Right lobe of liver (tissue), 6 donors: ENCODE measurements around the gene C3orf18. TPM values are rescaled to one million over a fixed set of nuclear protein-coding genes. Genes with fewer than 3 reads are reported as not detected.

Experiments
- ATAC-seq, 4 donors: fragments of 200-7000 bp; cut with Tn5 transposase; one replicate each; pipeline ENCODE4 v1.9.1; 2020; ENCODE audit warnings: mild to moderate bottlenecking in 4 of 4, moderate library complexity in 4 of 4
- DNase-seq, 3 donors: peaks; one replicate each; pipeline ENCODE4 v3.0.0-alpha.2; 2020
- H3K27ac ChIP-seq, 3 donors: fragments of 200-600 bp; one replicate each; pipeline ENCODE4 v1.8.0; 2022
- H3K27me3 ChIP-seq, 2 donors: fragments of 200-600 bp; one replicate each; pipeline ENCODE4 v1.8.0; 2022
- H3K36me3 ChIP-seq, 4 donors: fragments of 200-600 bp; sonication (generic) in 1 of 4; one replicate each; pipeline versions ENCODE4 v1.5.1 to v1.8.0; 2017 to 2022; ENCODE audit warnings: control low read depth in 1 of 4
- H3K4me1 ChIP-seq, 4 donors: fragments of 200-600 bp; sonication (generic) in 1 of 4; one replicate each; pipeline versions ENCODE4 v1.5.1 to v1.8.0; 2017 to 2022; ENCODE audit warnings: control low read depth in 1 of 4
- H3K4me3 ChIP-seq, 3 donors: fragments of 200-600 bp; one replicate each; pipeline ENCODE4 v1.8.0; 2022
- H3K9me3 ChIP-seq, 4 donors: fragments of 200-600 bp; sonication (generic) in 1 of 4; one replicate each; pipeline versions ENCODE4 v1.5.1 to v1.8.0; 2017 to 2022; ENCODE audit warnings: control low read depth in 1 of 4
- CTCF ChIP-seq, 4 donors: fragments of 200-600 bp in 3 of 4; fragments of 450-650 bp in 1 of 4; IDR thresholded peaks; one replicate each; pipeline versions ENCODE4 v1.5.1 to v1.8.0; 2016 to 2022; ENCODE audit warnings: antibody characterized with exemption in 4 of 4, mild to moderate bottlenecking in 2 of 4
- POLR2A ChIP-seq: fragments of 450-650 bp; IDR thresholded peaks from one replicate; pipeline ENCODE4 v1.6.1; 2017; ENCODE audit warnings: antibody characterized with exemption, mild to moderate bottlenecking
- WGBS: methylation state at CpG from one replicate; pipeline ENCODE4 v1.1.6; 2018; ENCODE audit warnings: low coverage, low lambda C conversion rate; ENCODE audit not compliant: insufficient coverage; ENCODE audit errors: missing lambda C conversion rate; 5-methylcytosine and 5-hydroxymethylcytosine counted together
- intact Hi-C, 2 donors: fragments of 100-400 bp; cut with DNase I; formaldehyde crosslinking; loops; one replicate each; pipeline versions ENCODE4 v1.11.2 to v1.14.1; 2022
- total RNA-seq, 6 experiments: library from RNA; depleted of rRNA in 2 of 6; stranded (reverse); fragments of >200 nt in 2 of 6; fragmentation: NEBNext Ultra II Directional in 3 of 6; extraction: Animal tissue kit (Norgen Biotek cat#: 25700) in 3 of 6; gene quantifications; one replicate each; pipeline versions ENCODE4 v1.1.0 to v1.2.4, GENCODE V29; 2016 to 2023
- donor health status: DM: no; HTN: yes; CAD: no.
- donor health status: DM: no; HTN: no; CAD: no.
- donor health status: DM: no; HTN: no; CAD: no.
- donor health status: DM: no; HTN: yes; CAD: no.
- donor health status: DM: no; HTN: yes; CAD: no.

C3orf18 gene
- total RNA-seq, 6 experiments from 2014 or later, result 2.0 to 7.8 (median 2.8) TPM

GRCh38 chr3:50552598-50552997, 14.9 kb downstream of the C3orf18 start:
- Histone ChIP-seq H3K27me3 (no peaks in the 10 kb centered on the region), H3K27ac (no peak overlapping the region), H3K4me3 (no peak overlapping the region), H3K4me1 (no peaks in the 10 kb centered on the region), H3K9me3 (no peaks in the 10 kb centered on the region), H3K36me3 (no peaks in the 10 kb centered on the region)
- no peak for ATAC-seq
- DNase-seq, result no peak
- 64% methylated on average over 7 of the region's 9 CpGs for WGBS
- no peak for TF ChIP-seq POLR2A
- no peak for TF ChIP-seq CTCF (IDR thresholded peaks at IDR 0.05)
- intact Hi-C loops, result loop anchor here in 1 of 2 donors (10.0 kb wide), 1 partner anchor 208 kb away; the partner anchor contains the start of genes RASSF1 and ZMYND10

DNA sequence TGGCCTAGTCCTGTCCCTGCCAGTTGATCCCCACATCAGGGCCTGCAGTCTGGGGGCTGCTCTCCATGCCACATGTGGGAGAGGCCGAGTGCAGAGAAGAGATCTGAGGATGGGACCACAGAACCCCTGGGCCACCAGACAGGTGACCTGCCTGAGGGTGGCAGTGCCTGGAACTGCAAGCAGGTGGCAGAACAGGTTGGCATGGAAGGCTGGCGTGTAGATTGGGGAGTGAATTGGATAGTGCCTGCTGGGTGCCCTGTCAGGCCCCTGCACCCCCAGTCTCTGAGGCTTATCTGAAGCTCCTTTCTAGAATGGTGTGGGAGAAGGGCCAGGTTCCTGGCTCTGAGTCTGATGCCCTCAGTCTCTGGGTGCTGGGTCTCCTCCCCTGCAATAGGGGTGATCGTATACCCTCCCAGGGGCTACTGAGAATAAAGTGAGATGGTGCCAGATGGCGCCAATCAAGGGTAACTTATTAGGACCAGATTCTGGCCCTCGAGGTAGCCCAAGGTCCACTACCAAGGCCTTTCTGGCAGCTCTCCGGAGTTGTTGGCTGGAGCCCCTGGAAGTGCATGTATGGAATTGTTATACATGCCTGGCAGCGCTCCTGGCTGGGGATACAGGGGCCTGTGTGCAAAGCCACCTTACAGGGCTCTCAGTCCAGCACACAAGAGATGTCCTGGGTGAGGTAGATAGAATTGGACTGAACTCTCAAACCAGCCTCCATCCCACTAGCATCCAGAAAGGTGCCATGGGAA, 15.7 kb downstream of the C3orf18 start:
- ATAC-seq (peak in 2 of 4 donors; percentile 24 to 38), DNase-seq (no peak)
- WGBS, result 36% methylated on average over 3 of the region's 7 CpGs
- Histone ChIP-seq H3K4me1 (no peaks in the 10 kb centered on the region), H3K9me3 (no peaks in the 10 kb centered on the region), H3K36me3 (no peaks in the 10 kb centered on the region), H3K27me3 (no peaks in the 10 kb centered on the region), H3K4me3 (no peak overlapping the region), H3K27ac (no peak overlapping the region)
- intact Hi-C loops, result loop anchor here in 1 of 2 donors (10.0 kb wide), 1 partner anchor 207 kb away; the partner anchor contains the start of genes RASSF1 and ZMYND10
- TF ChIP-seq CTCF (IDR thresholded peaks at IDR 0.05), result peak; percentile 8 to 23 (median 15)
- TF ChIP-seq POLR2A, result no peak

DNA sequence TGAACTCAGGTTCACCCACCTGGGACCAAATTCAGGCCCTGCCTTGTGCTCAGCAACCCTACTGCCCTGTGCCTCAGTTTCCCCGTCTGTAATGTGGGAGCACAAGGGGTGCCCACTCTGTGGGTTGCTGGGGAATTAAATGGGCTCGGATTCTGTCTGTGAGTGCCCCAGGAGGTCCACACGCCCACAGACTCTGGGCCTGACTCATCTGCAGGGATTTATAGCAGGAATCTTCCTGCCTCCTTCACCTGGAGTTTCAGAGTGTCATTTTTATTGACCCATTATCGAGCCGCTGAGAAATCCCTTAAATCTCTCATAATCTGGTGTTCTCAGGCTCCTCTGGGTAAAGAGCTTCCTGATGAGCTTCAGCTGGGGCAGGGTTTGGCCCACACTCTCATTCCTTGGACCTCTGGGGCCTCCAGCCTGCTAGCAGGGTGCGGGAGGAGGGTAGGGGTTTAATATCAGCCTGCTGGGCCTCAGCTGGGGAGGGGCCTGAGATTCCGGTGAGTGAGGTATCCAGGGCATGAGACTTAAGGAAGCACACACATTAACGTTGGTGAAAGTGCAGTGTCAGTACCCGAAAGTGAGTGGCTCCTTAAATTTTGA, 16.4 kb downstream of the C3orf18 start:
- no peak for TF ChIP-seq CTCF (IDR thresholded peaks at IDR 0.05)
- no peak for TF ChIP-seq POLR2A
- Histone ChIP-seq H3K4me1 (no peaks in the 10 kb centered on the region), H3K27me3 (no peaks in the 10 kb centered on the region), H3K9me3 (no peaks in the 10 kb centered on the region), H3K36me3 (no peaks in the 10 kb centered on the region), H3K27ac (no peak overlapping the region), H3K4me3 (no peak overlapping the region)
- 44% methylated on average over 6 of the region's 9 CpGs for WGBS
- ATAC-seq (no peak), DNase-seq (no peak)
- intact Hi-C loops, result loop anchor here in 1 of 2 donors (10.0 kb wide), 1 partner anchor 206 kb away; the partner anchor contains the start of genes RASSF1 and ZMYND10

DNA sequence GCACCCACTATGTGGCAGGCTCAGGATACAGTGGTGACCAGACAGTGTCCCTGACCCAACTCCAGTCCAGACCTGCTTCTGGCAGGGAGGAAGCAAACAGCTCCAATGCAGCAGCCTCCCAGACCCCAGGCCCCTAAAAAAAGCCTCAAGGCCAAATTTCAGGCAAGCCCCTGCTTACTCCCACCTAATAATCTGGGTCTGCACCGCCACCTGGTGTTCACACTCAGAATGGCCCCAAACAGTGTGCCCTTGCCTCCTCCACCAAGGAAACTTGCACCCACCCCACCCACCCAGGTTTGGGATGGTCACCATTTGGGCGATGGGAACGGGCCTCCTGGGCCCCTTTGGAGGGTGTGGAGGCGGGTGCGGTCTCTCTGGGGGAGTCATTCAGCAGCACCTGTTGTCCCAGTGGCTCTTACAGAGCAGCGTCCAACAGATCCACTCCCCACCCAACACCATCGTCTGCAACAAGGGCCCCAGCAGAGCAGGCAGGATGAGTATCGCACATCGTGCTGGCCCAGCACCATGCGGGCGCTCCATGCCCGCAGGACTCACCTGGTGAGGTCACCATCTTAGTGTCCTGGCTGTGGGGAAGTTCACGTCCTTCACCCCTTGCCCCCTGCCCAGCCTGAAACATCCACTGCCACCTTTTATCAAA, 17.3 kb downstream of the C3orf18 start:
- Histone ChIP-seq H3K4me3 (no peak overlapping the region), H3K27me3 (no peaks in the 10 kb centered on the region), H3K9me3 (no peaks in the 10 kb centered on the region), H3K36me3 (no peaks in the 10 kb centered on the region), H3K27ac (no peak overlapping the region), H3K4me1 (no peaks in the 10 kb centered on the region)
- TF ChIP-seq POLR2A (no peak), CTCF (IDR thresholded peaks at IDR 0.05) (peak; percentile 54 to 80 (median 70))
- intact Hi-C loops, result loop anchor here in 1 of 2 donors (10.0 kb wide), 1 partner anchor 205 kb away; the partner anchor contains the start of genes RASSF1 and ZMYND10
- DNase-seq (no peak), ATAC-seq (peak; percentile 32 to 68 (median 60))
- whole genome bisulfite sequencing, result 0% methylated on average over 1 of the region's 13 CpGs
